Neuronal stem cell (in vitro differentiated cells): Measurements from ENCODE around the gene RBFOX2.

ENCODE experiments used
- DNase-seq: peaks from one replicate; pipeline ENCODE4 v3.0.0-alpha.2; 2013; ENCODE audit warnings: low spot score
- H2AFZ ChIP-seq: one replicate; pipeline ENCODE4 v1.6.1; 2013; ENCODE audit warnings: mild to moderate bottlenecking, low read length, inconsistent platforms
- H2AK5ac ChIP-seq: 2 replicates; pipeline ENCODE4 v1.6.1; 2013; ENCODE audit warnings: low read depth, mild to moderate bottlenecking, inconsistent platforms, low read length, moderate library complexity, mixed read lengths
- H2BK120ac ChIP-seq: 2 replicates; pipeline ENCODE4 v1.6.1; 2013; ENCODE audit warnings: low read depth, mild to moderate bottlenecking, inconsistent platforms, low read length, moderate library complexity, mixed read lengths
- H2BK12ac ChIP-seq: one replicate; pipeline ENCODE4 v1.6.1; 2013; ENCODE audit warnings: low read length, inconsistent platforms
- H2BK15ac ChIP-seq: 2 replicates; pipeline ENCODE4 v1.6.1; 2013; ENCODE audit warnings: mild to moderate bottlenecking, low read length, inconsistent platforms, mixed read lengths
- H2BK5ac ChIP-seq: one replicate; pipeline ENCODE4 v1.6.1; 2013; ENCODE audit warnings: inconsistent platforms, mild to moderate bottlenecking, low read length, moderate library complexity
- H3K14ac ChIP-seq: one replicate; pipeline ENCODE4 v1.6.1; 2013; ENCODE audit warnings: low read length, inconsistent platforms
- H3K18ac ChIP-seq: 2 replicates; pipeline ENCODE4 v1.6.1; 2013; ENCODE audit warnings: low read length, inconsistent platforms
- H3K23ac ChIP-seq: 2 replicates; pipeline ENCODE4 v1.6.1; 2013; ENCODE audit warnings: low read depth, mild to moderate bottlenecking, mixed read lengths, low read length, inconsistent platforms; ENCODE audit not compliant: poor library complexity
- H3K27ac ChIP-seq: replicated peaks from 3 replicates; pipeline ENCODE4 v1.5.1; 2013; ENCODE audit warnings: low read length, inconsistent platforms
- H3K27me3 ChIP-seq, 3 experiments: 2 replicates each; pipeline ENCODE4 v1.6.1; 2013; ENCODE audit warnings: low read length in 3 of 3, mild to moderate bottlenecking in 2 of 3, inconsistent platforms in 1 of 3, low read depth in 1 of 3, mixed read lengths in 1 of 3, moderate library complexity in 1 of 3; ENCODE audit not compliant: control insufficient read depth in 3 of 3, insufficient read depth in 3 of 3
- H3K36me3 ChIP-seq, 2 donors: replicated peaks in 1 of 2; 2 replicates each; pipeline ENCODE4 v1.6.1; 2013; ENCODE audit warnings: low read length in 2 of 2; ENCODE audit not compliant: control insufficient read depth in 2 of 2, insufficient read depth in 2 of 2
- H3K4ac ChIP-seq: 2 replicates; pipeline ENCODE4 v1.6.1; 2013; ENCODE audit warnings: inconsistent platforms, mild to moderate bottlenecking, low read length, moderate library complexity
- H3K4me1 ChIP-seq, 2 donors: 1 replicate in 1 of 2; 2 replicates in 1 of 2; pipeline ENCODE4 v1.6.1; 2013; ENCODE audit warnings: low read length in 2 of 2, low read depth in 1 of 2; ENCODE audit not compliant: control insufficient read depth in 2 of 2, insufficient read depth in 1 of 2
- H3K4me2 ChIP-seq: one replicate; pipeline ENCODE4 v1.6.1; 2013; ENCODE audit warnings: mild to moderate bottlenecking, low read length, inconsistent platforms; ENCODE audit not compliant: insufficient read depth, poor library complexity, severe bottlenecking
- H3K4me3 ChIP-seq, 2 donors: 2 replicates each; pipeline ENCODE4 v1.5.1; 2013; ENCODE audit warnings: low read length in 2 of 2, mild to moderate bottlenecking in 2 of 2, inconsistent platforms in 1 of 2, moderate library complexity in 1 of 2
- H3K79me1 ChIP-seq: one replicate; pipeline ENCODE4 v1.6.1; 2013; ENCODE audit warnings: low read depth, mild to moderate bottlenecking, inconsistent platforms, low read length, moderate library complexity
- H3K9ac ChIP-seq: one replicate; pipeline ENCODE4 v1.6.1; 2013; ENCODE audit warnings: mild to moderate bottlenecking, low read depth, low read length, inconsistent platforms; ENCODE audit not compliant: poor library complexity
- H3K9me3 ChIP-seq, 2 donors: replicated peaks in 1 of 2; 2 replicates each; pipeline versions ENCODE3 to v1.6.1; 2013; ENCODE audit warnings: low read length in 2 of 2, mild to moderate bottlenecking in 2 of 2, inconsistent platforms in 1 of 2, low read depth in 1 of 2, mixed read lengths in 1 of 2, moderate library complexity in 1 of 2; ENCODE audit not compliant: control insufficient read depth in 2 of 2, insufficient read depth in 1 of 2
- H4K8ac ChIP-seq: one replicate; pipeline ENCODE4 v1.6.1; 2013; ENCODE audit warnings: low read depth, mild to moderate bottlenecking, inconsistent platforms, low read length, moderate library complexity
- H4K91ac ChIP-seq: one replicate; pipeline ENCODE4 v1.6.1; 2013; ENCODE audit warnings: low read length, low read depth, mild to moderate bottlenecking, inconsistent platforms; ENCODE audit not compliant: poor library complexity
- WGBS, 2 donors: extraction: QIAGEN DNeasy Blood & Tissue Kit; methylation state at CpG; one replicate each; pipeline ENCODE4 v1.1.7; 2013; ENCODE audit warnings: missing lambda C conversion rate in 2 of 2, mixed read lengths in 1 of 2; ENCODE audit not compliant: insufficient read length in 2 of 2, insufficient replicate concordance in 1 of 2; ENCODE audit errors: extremely low coverage in 2 of 2; 5-methylcytosine and 5-hydroxymethylcytosine counted together

RBFOX2 gene

DNA sequence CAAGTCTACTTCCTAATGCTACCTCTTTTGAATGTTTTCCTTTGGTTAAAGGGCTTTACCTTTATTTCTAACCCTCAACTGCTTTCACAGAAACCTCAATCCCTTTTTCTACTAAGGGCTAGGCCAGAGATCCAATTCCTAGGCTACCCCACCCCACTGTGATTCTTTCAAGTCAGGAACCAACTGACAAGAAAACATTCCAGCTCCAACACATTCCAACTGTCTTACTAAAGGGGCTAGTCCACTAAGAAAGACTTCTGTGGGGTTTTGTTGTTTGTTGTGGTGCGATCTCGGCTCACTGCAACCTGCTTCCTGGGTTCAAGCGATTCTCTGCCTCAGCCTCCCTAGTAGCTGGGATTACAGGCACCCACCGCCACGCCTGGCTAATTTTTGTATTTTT lies 159.7 kb downstream of the RBFOX2 start:
- Histone ChIP-seq H3K9ac (no peak overlapping the region), H3K4me3 (no peak overlapping the region), H4K8ac (no peak overlapping the region), H3K23ac (no peak overlapping the region), H2BK5ac (no peak overlapping the region), H3K36me3 (peaks cover 0 to 5% of the 10 kb centered on the region in 2 donors), H3K4ac (no peak overlapping the region), H3K14ac (no peak overlapping the region), H3K9me3 (no peaks in the 10 kb centered on the region), H3K79me1 (no peaks in the 10 kb centered on the region), H3K27ac (peak overlapping the region; percentile 43), H3K4me1 (peaks cover 0 to 3% of the 10 kb centered on the region in 2 donors), H3K27me3 (no peaks in the 10 kb centered on the region), H2AFZ (no peak overlapping the region), H2BK15ac (no peak overlapping the region), H4K91ac (no peak overlapping the region), H2AK5ac (no peak overlapping the region), H3K4me2 (no peak overlapping the region), H2BK120ac (no peak overlapping the region), H3K18ac (no peak overlapping the region), H2BK12ac (no peak overlapping the region)
- peak; percentile 11 for DNase-seq
- WGBS, 2 donors, result no CpG with 5 or more reads among the region's 5 CpGs

DNA sequence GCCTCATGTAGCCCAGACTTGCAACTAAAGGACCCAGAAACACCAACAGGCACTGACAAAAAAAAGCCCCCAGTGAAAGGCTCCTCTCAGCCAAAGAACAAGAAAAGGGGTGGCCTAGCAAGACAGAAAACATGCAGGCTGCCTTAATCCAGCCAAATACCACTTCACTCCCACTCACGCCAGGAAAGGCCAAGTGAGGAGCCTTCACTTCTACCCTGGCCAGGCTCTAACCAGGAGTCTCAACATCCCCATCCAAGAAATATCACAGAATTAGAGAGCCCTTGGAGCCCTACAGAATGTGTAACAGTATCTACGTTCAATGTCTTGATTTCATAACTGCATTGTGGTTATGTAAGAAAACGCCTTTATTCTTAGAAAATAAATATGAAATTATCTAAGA lies 162.0 kb downstream of the RBFOX2 start:
- H3K4me3 ChIP-seq, result no peak overlapping the region
- no peaks in the 10 kb centered on the region for H3K9me3 ChIP-seq
- H3K18ac ChIP-seq, result no peak overlapping the region
- H3K14ac ChIP-seq, result no peak overlapping the region
- no peak overlapping the region for H3K4ac ChIP-seq
- H3K4me1 ChIP-seq, result peaks cover 0 to 6% of the 10 kb centered on the region in 2 donors
- no peak overlapping the region for H3K27ac ChIP-seq
- no peak overlapping the region for H2BK5ac ChIP-seq
- H3K23ac ChIP-seq, result no peak overlapping the region
- no peak overlapping the region for H2BK15ac ChIP-seq
- no peaks in the 10 kb centered on the region for H3K36me3 ChIP-seq
- no peak overlapping the region for H2AFZ ChIP-seq
- H3K79me1 ChIP-seq, result peaks cover 2% of the 10 kb centered on the region
- no peak overlapping the region for H4K91ac ChIP-seq
- no peak overlapping the region for H3K9ac ChIP-seq
- H2BK120ac ChIP-seq, result no peak overlapping the region
- no peak overlapping the region for H2AK5ac ChIP-seq
- H3K4me2 ChIP-seq, result no peak overlapping the region
- no peaks in the 10 kb centered on the region for H3K27me3 ChIP-seq
- H4K8ac ChIP-seq, result no peak overlapping the region
- no peak overlapping the region for H2BK12ac ChIP-seq
- no CpG with 5 or more reads among the region's 3 CpGs for WGBS, 2 donors
- DNase-seq, result peak; percentile 11

DNA sequence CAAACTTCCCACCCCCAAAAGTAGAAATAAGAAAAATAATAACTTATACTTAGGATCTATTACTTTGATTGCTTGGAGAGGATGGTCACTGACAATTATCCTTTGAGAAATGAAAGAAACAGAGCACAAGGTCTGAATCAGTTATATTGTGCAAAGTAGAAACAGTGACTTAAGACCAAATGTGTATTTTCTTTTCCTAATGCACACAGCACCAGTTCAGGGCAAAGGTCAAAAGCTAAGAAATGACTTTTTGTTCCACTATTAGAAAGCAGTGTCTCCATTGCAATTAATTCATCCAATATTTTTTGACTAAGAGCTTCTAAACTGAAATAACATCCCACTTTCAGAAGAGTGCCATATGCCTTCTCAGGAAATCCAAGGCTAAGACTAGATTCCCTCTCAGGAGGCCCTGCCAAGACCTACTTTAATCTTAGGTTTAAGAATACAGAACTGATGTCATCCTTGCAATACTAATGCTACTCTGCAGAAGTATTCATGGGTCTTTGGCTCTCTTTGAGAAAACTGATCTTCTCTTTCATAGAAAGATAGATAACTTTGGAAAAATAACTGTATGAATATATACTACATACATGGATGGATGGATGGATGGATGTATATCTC lies 164.0 kb downstream of the RBFOX2 start:
- H2BK5ac ChIP-seq, result no peak overlapping the region
- no peak overlapping the region for H2BK120ac ChIP-seq
- no peak overlapping the region for H4K8ac ChIP-seq
- no peak overlapping the region for H2AK5ac ChIP-seq
- no peak overlapping the region for H2BK12ac ChIP-seq
- no peak overlapping the region for H3K4me2 ChIP-seq
- H3K23ac ChIP-seq, result no peak overlapping the region
- no peak overlapping the region for H3K14ac ChIP-seq
- H3K9me3 ChIP-seq, result peaks cover 0 to 3% of the 10 kb centered on the region in 2 donors
- no peaks in the 10 kb centered on the region for H3K27me3 ChIP-seq
- H3K9ac ChIP-seq, result no peak overlapping the region
- H3K27ac ChIP-seq, result no peak overlapping the region
- peaks cover 0 to 6% of the 10 kb centered on the region in 2 donors for H3K4me1 ChIP-seq
- H3K4me3 ChIP-seq, result no peak overlapping the region
- no peak overlapping the region for H2AFZ ChIP-seq
- H3K36me3 ChIP-seq, result no peaks in the 10 kb centered on the region
- DNase-seq, result no peak
- H2BK15ac ChIP-seq, result no peak overlapping the region
- H4K91ac ChIP-seq, result no peak overlapping the region
- no peak overlapping the region for H3K18ac ChIP-seq
- H3K79me1 ChIP-seq, result peaks cover 2% of the 10 kb centered on the region
- H3K4ac ChIP-seq, result no peak overlapping the region

DNA sequence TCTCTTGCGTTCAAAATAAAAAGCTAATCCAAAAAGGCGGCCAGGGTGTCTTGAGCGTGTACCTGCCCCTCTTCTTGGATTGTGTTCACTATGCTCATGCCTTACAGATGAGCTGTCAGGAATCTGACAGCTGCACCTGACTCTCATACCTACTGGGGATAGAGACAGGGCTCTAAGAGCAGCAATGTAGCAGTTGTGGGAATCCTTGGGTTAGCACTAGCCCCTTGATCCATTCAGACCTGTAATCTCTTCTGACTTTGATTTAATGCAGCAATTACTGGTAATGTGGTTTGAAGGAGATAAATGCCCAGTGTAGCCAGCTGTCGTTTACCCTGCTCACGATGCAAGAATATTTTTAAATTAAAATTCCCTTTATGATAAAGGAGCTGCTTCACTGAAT lies 165.2 kb downstream of the RBFOX2 start:
- DNase-seq, result no peak

More for the DNA sequence above, 165.2 kb downstream of the RBFOX2 start:
- no CpG with 5 or more reads among the region's 5 CpGs for WGBS, 2 donors
- Histone ChIP-seq H3K23ac (no peak overlapping the region), H3K27me3 (no peaks in the 10 kb centered on the region), H3K4ac (no peak overlapping the region), H2BK120ac (no peak overlapping the region), H3K4me3 (no peak overlapping the region), H2BK12ac (no peak overlapping the region), H3K18ac (no peak overlapping the region), H3K79me1 (peaks cover 4% of the 10 kb centered on the region), H4K8ac (no peak overlapping the region), H2AFZ (no peak overlapping the region), H3K27ac (no peak overlapping the region), H3K14ac (no peak overlapping the region), H3K36me3 (no peaks in the 10 kb centered on the region), H3K9me3 (peaks cover 0 to 3% of the 10 kb centered on the region in 2 donors), H2AK5ac (no peak overlapping the region), H3K4me1 (peaks cover 0 to 4% of the 10 kb centered on the region in 2 donors), H3K9ac (no peak overlapping the region), H4K91ac (no peak overlapping the region), H3K4me2 (no peak overlapping the region), H2BK5ac (no peak overlapping the region), H2BK15ac (no peak overlapping the region)
